Activated CD8-positive, alpha-beta memory T cell treated with anti-CD3 and anti-CD28 coated beads for 4 hours (primary cell): Measurements from ENCODE around the gene DIPK1C.

Experiments
- DNase-seq, 2 donors: peaks; one replicate each; pipeline ENCODE4 v3.0.0-alpha.2; 2020; ENCODE audit warnings: low read depth in 2 of 2

DIPK1C gene

DNA sequence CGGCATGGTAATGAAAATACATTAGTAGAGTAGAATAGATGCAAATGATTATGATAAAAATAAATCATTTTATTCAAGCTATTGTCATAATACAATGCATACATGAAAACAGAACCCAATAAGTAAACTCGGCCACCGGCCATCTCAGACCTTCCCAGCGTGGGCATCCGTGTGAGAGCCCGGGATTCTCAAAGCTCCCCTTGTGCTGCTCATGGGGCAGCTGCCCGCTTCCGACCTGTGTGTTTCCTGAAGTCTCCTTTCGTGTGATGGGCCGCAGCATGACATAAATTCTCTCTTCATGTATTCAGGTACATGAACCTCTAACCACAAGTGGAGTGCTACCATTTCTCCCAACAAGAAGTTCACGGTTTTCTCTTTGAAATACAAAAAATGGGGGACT lies 25.6 kb upstream of the DIPK1C start:
- DNase-seq = no peak

DNA sequence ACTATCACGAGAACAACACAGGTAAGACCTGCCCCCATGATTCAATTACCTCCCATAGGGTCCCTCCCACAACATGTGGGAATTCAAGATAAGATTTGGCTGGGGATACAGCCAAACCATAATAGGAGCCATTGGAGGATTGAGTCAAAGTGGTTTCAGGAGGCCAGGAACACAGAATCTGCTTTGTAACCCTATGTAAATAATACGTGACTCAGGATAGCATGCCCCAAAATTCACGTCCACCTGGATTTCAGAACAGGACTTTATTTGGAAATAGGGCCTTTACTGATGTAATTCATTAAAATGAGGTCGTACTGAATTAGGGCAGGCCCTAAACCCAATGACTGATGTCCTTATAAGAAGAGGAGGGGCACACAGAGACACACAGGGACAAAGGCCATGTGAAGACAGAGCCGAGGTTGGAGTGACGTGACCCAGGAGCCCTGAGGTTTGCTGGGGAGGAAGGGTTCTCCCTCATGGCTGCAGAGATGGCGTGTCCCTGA lies 23.1 kb upstream of the DIPK1C start:
- no peak for DNase-seq

DNA sequence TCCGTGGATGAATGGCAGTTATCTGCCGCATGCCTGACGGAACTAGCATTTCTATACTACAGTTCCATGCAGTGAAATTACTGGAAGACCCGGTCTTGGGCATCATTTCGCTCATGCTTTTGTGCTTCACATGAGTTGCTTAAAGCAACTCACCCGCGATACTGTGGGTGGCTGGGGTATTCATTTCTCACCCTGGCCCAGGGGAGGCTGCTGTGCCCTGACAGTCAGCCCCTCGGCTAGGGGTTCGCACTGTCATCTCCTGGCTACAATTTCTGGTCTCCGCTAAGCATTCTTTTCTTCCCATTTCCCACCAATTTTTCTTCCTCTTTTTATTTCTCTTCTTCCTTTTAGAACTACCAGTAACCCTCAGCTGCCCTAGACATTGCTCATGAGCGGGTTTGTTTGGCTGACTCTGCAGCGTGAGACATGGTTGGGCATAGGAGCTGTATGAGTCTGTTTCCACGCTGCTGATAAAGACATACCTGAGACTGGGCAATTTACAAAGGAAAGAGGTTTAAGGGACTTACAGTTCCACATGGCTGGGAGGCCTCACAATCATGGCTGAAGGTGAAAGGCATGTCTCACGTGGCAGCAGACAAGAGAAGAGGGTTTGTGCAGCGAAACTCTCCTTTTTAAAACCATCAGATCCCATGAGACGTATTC lies 22.5 kb upstream of the DIPK1C start:
- DNase-seq = no peak

DNA sequence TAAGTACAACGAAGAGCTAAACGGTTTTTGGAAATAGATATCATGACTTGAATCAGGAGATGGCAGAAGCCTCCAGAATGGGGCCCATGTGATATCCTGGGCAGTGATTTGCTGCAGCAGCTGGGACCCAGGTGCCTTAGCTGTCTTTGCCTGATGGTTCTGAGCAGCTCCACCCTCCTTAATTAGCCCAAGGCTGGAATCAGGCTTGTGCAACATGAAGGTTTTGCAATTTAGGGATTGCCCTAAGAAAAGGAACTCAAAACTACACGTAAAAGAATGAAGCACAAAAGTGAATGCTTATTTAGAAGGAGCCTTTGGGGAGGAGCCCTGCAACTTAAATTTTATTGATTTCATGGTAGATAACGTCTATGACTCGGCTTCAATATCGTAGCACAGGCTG lies 21.8 kb upstream of the DIPK1C start:
- no peak for DNase-seq

- no peak for DNase-seq
Observed at GRCh38 chr18:74478316-74478715, 21.2 kb upstream of the DIPK1C start.

- no peak for DNase-seq
Observed at GRCh38 chr18:74477771-74478170, 20.7 kb upstream of the DIPK1C start.

DNA sequence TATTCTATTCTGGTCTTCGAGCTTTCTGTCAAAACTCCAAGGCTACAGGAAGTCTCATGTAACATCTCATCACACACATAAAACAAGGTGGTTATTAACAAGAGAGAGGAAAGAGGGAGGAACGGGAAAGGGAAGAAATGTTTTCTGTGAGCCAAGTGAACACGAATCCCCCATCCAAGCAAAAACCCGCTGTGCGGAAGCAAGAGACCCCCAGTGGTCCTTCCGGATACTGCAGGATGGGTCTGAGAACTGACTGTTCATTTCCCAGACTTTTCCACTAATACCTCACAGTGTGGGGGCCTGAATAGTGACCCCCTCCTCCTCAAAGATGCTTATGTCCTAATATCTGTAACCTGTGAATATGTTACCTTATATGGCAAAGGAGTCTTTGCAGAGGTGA lies 19.0 kb upstream of the DIPK1C start:
- DNase-seq = no peak

- DNase-seq = no peak
Observed at GRCh38 chr18:74473976-74474640, 17.0 kb upstream of the DIPK1C start.

GRCh38 chr18:74472312-74472711 lies 15.2 kb upstream of the DIPK1C start:
- no peak for DNase-seq

- DNase-seq = no peak
Observed at GRCh38 chr18:74468547-74469061, 11.5 kb upstream of the DIPK1C start.

DNA sequence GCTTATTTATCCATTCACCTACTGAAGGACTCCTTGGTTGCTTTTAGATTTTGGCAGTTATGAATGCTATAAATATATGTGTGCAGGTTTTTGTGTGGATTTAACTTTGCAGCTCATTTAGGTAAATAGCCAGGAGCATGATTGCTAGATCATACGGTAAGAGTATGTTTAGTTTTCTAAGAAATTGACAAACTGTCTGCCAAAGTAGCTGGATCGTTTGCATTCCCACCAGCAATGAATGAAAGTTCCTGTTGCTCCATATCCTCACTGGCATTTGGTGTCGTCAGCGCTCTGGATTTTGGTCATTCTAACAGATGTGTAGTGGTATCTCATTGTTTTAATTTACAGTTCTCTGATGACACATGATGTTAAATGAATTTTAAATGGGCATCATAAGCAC lies 8.7 kb upstream of the DIPK1C start:
- DNase-seq = no peak

DNA sequence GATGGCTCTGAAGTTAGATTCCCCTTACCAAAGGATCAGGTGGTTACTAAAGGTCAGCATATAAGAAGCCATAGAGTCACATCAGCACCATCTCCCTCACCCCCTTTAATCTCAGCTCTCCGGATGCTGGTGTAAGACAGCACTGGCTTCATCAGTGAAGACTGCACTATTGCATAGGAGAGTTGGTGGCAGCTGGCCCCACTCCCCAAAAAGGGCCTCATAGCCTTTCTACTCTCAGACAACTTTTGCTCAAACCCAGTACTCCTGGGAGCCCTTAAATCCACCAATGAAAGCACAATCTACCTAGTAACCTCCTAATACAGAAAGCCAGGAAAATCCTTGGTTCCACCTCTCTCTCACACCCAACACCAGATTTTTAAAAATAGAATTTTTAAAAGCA lies 6.9 kb upstream of the DIPK1C start:
- DNase-seq = no peak

DNA sequence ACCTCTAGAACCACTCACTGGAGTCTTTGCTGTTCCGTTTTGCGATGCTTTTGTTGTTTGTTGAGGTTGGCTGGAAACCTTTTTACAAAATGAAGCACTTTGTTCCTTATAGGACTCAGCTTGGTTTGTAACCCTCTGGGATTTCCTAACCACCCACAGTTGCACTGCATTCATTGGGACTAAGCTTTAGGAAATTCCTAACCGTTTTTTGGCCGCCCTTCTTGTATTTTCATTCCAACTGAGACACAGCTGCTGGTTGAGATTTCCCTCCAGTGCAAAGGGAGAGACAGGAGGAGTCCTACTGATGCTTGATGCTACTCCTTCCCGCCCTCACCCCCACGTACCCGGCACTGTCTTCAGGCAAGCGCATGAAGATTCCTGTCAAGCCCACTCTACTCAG lies 6.1 kb upstream of the DIPK1C start:
- DNase-seq = no peak

DNA sequence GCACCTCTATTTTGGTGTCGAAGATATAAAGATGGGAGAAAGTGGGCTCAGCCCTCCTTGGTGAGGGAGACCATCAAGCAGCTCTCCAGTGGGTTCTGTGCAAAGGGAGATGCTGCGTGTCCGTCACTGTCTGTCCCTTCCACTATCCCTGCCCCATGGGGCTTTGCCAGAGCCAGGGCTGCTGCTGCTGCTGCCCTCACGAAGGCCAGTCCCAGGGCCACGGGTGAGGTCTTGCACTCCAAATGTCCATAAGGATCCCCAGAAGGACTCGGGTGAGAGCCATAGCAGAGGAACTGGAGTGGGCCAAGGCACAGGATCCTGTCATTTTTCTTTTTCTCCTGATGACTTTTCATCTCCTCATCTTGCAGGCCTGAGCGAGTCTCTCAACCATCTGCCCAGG lies 3.7 kb upstream of the DIPK1C start:
- DNase-seq = no peak

- DNase-seq = no peak
Observed at GRCh38 chr18:74459889-74460288, 2.8 kb upstream of the DIPK1C start.

GRCh38 chr18:74457725-74458421 lies 765 bp upstream of the DIPK1C start:
- DNase-seq = no peak

GRCh38 chr18:74456349-74457042 lies 612 bp downstream of the DIPK1C start:
- DNase-seq = no peak

DNA sequence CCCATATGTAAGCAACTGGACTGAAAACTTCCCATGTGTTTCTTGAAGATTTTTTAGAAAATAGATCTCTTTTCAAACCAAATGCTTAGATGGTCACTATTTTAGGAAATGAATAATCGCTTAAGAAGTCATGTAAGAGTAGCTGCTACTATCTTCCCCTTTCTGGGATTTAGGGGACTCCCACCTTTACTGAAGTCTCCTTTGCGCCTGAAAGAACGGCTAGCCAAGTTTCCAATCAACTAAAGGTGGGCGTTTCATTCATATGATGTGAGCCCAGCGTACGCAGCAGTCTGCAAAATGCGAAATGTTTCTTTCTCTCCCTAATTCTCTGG lies 1.1 kb downstream of the DIPK1C start:
- DNase-seq = no peak

DNA sequence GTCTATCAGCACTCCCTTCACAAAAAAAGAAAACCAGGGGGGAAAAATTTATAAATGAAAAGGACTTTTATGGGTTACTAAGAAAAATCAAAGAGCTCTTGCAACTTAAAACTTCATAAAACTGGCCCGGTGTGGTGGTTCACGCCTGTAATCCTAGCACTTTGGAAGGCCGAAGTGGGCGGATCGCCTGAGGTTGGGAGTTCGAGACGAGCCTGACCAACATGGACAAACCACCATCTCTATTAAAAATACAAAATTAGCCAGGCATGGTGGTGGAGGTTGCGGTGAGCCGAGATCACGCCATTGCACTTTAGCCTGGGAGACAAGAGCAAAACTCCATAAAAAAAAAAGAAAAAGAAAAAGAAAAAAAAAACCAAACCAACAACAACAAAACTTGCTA lies 1.7 kb downstream of the DIPK1C start:
- DNase-seq = no peak

- no peak for DNase-seq
Observed at GRCh38 chr18:74454279-74454751, 2.8 kb downstream of the DIPK1C start.

- no peak for DNase-seq
Observed at GRCh38 chr18:74453642-74454198, 3.4 kb downstream of the DIPK1C start.

- DNase-seq = no peak
Observed at GRCh38 chr18:74453016-74453566, 4.0 kb downstream of the DIPK1C start.
